Measurements from ENCODE around the gene KERA. TPM values are rescaled to one million over a fixed set of nuclear protein-coding genes. Genes with fewer than 3 reads are reported as not detected.

The KERA gene
- total RNA-seq, 4 donors from 2014 or later: not detected

DNA sequence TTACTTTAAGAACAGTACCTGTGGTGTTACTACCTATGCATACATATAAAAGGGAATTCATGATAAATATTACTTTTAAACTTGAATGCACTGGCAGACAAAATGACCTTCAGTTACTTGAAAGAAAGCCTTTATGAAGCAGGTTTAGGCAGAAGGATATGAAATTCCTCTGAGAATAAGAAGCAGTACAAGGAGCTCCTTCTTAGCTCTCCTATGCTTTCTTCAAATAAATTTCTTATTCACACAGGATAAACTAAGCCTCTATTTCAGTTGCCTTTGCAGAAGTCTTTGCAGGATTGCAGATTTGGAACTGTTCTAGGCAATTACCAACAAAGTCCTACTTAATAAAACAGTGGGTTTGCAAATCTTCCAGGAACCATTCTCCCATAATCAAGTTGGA lies 54.1 kb downstream of the KERA start:
- intact Hi-C loops (cut with DNase I): no loop called here
- DNase-seq (ENCODE audit: extremely low spot score): no peak
- no peak overlapping the region for H3K4me3 ChIP-seq
- H3K4me1 ChIP-seq: no peaks in the 10 kb centered on the region
- no peak overlapping the region for H3K27ac ChIP-seq (replicated peaks in 1 of 4)
- TF ChIP-seq, protein P1, sequence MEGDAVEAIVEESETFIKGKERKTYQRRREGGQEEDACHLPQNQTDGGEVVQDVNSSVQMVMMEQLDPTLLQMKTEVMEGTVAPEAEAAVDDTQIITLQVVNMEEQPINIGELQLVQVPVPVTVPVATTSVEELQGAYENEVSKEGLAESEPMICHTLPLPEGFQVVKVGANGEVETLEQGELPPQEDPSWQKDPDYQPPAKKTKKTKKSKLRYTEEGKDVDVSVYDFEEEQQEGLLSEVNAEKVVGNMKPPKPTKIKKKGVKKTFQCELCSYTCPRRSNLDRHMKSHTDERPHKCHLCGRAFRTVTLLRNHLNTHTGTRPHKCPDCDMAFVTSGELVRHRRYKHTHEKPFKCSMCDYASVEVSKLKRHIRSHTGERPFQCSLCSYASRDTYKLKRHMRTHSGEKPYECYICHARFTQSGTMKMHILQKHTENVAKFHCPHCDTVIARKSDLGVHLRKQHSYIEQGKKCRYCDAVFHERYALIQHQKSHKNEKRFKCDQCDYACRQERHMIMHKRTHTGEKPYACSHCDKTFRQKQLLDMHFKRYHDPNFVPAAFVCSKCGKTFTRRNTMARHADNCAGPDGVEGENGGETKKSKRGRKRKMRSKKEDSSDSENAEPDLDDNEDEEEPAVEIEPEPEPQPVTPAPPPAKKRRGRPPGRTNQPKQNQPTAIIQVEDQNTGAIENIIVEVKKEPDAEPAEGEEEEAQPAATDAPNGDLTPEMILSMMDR (IDR thresholded peaks at IDR 0.05): no peak
- no peak for TF ChIP-seq EP300 (IDR thresholded peaks at IDR 0.05)
- TF ChIP-seq POLR2A (IDR thresholded peaks at IDR 0.05; ENCODE audit: low read depth): no peak
- TF ChIP-seq POLR2AphosphoS5 (IDR thresholded peaks at IDR 0.05): no peak
- H3K36me3 ChIP-seq: no peaks in the 10 kb centered on the region
- no peaks in the 10 kb centered on the region for H3K9me3 ChIP-seq
- no peaks in the 10 kb centered on the region for H3K27me3 ChIP-seq

DNA sequence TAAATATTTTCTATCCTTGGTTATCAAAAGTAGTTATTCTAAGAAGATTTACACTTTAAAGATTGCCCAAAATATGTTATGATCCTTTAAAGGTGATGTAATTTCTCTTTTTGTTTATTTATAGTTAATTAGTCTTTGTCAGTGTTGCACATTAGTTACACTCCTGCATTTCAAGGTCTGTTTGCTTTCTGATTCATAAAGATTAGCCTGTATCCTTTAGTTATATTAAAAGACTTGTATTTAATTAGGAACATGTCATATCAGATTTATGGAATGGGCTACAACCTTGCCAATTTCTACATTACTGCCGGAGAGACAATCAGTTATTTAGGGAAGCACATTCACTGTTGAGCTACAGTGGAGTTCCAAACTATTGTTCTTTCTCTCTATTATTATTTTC lies 56.5 kb downstream of the KERA start:
- 35% methylated on average over 1 of the region's 1 CpG for WGBS

More for the DNA sequence above, 56.5 kb downstream of the KERA start:
- Histone ChIP-seq H3K36me3 (no peaks in the 10 kb centered on the region), H3K4me1 (no peaks in the 10 kb centered on the region), H3K4me3 (no peak overlapping the region), H3K27ac (replicated peaks in 1 of 4) (no peak overlapping the region), H3K27me3 (no peaks in the 10 kb centered on the region), H3K9me3 (no peaks in the 10 kb centered on the region)
- TF ChIP-seq POLR2A (IDR thresholded peaks at IDR 0.05; ENCODE audit: low read depth) (no peak), EP300 (IDR thresholded peaks at IDR 0.05) (no peak), POLR2AphosphoS5 (IDR thresholded peaks at IDR 0.05) (no peak)
- TF ChIP-seq, protein P1 (IDR thresholded peaks at IDR 0.05): no peak
- intact Hi-C loops (cut with DNase I): no loop called here
- no peak for DNase-seq (ENCODE audit: extremely low spot score)

Other genes with a start within 250 kb of the KERA start
- gene CCER1, start 102.8 kb downstream of the KERA start, total RNA-seq: not detected
- not detected for gene EPYC, start 53.1 kb downstream of the KERA start, total RNA-seq
- 10 to 100 TPM; 36.6 to 83.5 (median 63.7) TPM for gene LUM, start 53.5 kb upstream of the KERA start, total RNA-seq
- gene DCN, start 124.8 kb upstream of the KERA start, total RNA-seq: 1,000 to 10,000 TPM; 1,186 to 2,089 (median 1,762) TPM

All from esophagus muscularis mucosa (tissue), 4 donors.